H54 (cell line): Measurements from ENCODE around the gene SRC.

Source experiments
- DNase-seq: peaks from one replicate; pipeline ENCODE4 v3.0.0; 2011; ENCODE audit warnings: low spot score, mixed read lengths; ENCODE audit not compliant: insufficient read length
- FAIRE-seq: peaks from 3 replicates; lab custom pipeline; 2011; peaks lifted over from hg19 to GRCh38; lab: Jason Lieb, UNC
- POLR2A ChIP-seq: IDR thresholded peaks from 2 replicates; pipeline ENCODE4 v1.6.1; 2011; ENCODE audit warnings: low read depth, mild to moderate bottlenecking, low read length

Gene SRC

DNA sequence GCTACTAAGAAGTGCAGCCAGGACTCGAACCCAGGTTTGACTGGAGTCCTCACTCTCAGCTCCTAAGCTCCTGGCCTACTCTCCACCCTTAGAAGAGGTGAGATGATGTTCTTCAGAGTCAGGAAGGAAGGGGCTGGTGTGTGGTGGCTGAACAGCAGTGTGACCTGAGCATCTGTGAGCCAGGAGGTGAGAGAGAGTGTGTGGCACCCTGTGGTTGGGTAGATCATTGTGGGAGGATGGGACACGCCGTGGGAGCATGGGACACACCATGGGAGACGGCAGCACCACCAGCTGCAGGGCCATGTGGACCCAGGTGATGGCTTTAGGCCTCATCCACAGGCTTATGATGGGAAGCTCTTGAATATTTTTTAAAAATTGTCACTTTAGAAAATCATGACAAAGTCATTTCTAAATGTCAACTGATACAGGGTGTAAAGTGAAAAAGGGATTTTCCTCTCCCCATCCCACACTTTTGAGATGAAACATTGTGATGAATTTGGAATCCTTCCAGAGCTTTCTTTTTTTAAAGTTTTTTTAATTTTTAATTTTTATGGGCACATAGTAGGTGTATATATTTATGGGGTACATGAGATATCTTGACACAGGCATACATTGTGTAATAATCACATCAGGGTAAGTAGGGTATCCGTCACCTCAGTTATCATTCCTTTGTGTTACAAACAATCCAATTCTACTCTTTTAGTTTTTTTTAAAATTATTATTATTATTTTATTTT is 31.6 kb downstream of the SRC start:
- FAIRE-seq (no peak), DNase-seq (no peak)
- no peak for TF ChIP-seq POLR2A

DNA sequence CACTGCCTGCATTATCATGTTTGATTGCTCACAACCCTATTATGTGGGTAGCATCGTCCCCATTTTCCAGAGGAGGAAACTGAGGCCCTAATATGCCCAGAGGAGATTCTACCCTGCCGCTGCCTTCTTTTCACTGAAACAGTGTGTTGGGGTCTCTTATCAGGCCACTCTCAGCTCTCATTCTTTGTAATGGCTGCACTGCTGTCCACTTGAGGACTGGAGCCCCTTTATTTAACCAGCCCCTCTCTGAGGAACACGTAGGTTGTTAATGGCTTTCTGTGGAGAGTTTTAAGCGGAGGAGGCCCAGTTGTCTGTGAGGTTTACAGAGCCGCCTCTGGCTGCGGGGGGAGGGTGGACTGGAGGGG is 32.5 kb downstream of the SRC start:
- DNase-seq (no peak), FAIRE-seq (no peak)
- no peak for TF ChIP-seq POLR2A

GRCh38 chr20:37378785-37379598 is 33.1 kb downstream of the SRC start:
- DNase-seq, result no peak
- FAIRE-seq, result no peak
- no peak for TF ChIP-seq POLR2A

DNA sequence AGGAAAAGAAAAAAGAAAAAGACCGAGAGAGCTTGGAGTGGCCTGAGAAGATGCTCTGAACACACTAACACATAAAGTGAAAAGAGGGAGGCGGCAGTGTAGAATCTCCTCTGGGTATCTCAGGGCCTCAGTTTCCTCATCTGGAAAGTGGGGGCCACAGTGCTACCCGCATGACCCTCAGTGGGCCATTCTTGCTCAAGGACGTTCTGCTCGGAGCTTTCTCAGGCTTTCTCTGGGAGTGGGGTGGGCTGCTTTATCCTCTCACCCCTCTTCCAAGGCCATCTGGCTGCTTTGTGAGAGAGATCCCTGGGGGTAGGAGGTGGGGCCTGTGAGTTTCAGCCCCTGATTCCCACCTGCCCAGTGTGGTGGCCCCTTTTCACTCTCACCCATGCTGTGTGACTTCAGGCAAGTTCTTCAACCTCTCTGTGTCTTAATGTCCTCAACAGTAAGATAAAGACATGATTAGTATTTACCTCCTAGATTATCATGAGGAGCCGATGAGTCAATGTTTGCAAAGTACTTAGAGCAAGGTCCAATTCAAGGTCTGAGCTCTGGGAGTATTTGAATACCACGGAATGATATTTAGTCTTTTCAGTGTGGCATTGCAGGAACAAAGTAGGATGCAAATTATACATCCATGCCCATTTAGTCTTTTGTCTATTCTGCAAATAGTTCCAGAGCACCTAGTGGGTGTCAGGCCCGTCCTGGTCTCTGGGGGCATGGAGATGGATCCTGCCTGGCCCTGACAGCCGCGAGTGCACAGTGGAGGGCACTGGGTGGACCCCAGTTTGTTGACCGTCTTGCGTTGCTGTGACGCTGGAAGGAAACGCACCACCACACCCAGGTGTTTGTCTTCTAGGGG is 34.3 kb downstream of the SRC start:
- no peak for FAIRE-seq

DNA sequence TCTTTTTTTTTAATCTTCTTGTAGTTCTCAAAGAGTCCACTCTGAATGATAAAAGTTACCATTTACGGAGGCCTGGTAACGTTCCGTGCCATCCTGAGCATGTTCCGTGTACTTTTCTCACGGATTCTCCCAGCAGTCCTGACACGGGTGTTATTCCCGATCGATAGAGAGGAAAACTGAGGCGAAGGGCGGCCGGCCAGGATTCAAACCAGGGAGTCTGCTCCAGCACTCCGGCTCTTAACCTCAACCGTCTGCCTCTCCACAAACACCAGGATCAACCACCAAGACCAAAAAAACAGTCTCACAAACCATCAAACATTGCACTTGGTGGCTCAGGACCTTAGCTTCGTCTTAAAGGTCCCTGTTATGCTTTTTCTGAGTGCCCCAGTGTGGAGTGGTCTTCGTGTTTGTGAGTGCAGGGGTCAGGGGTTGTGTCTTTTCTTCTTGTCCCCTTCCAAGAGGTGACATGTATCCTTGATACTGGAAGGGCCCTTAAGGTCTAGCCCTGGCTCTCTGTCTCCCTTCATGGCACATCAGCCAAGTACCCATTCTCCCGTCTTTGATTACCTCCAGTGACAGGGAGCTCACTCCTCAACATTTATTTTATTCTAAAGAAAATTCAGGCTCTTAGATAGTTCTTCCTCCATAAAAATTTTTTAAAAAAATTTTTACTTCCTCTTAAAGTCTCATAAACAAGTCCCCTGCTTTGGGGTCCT is 35.1 kb downstream of the SRC start:
- FAIRE-seq (no peak), DNase-seq (no peak)
- TF ChIP-seq POLR2A, result no peak

More for the DNA sequence above, 34.3 kb downstream of the SRC start:
- DNase-seq, result no peak
- no peak for TF ChIP-seq POLR2A

DNA sequence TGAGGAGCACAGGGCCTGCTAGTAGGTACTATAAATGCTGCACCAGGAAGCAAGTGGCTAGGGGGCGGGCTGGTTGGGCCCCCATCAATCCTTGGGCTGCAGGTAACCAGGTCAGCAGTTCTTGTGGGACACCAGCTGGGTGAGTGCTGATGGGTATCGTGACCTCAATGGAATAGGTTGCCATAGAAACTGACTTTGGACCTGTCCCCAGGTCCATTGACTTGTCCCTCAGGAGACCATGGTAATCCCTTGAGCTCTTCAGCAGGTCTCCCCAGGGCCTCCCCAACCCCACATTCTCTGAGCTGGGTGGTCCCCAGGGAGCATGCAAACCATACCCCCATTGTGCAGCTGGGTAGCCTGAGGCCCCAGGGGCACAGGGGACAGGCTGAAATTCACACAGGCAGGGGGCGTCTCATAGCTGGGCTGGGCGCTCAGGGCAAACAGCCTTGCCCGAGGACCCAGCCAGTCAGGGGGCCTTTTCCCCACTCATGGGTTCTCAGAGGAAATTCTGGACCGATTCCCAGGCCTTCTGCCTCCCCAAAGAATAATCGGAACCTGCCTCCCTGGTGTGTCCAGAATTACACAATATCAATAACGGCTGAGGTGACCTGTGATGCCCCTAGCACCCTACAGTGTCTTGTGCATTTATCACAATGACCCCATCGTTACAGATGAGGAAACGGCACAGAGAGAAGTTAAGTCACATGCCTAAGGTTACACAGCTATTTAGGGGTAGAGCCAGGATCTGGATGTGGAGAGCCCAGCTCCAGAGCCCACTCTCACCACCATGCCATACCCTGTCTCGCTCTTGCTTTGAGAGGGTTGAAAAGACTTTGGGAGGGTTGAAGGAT is 35.9 kb downstream of the SRC start:
- FAIRE-seq, result no peak
- TF ChIP-seq POLR2A, result no peak
- no peak for DNase-seq

GRCh38 chr20:37382482-37383120 is 36.7 kb downstream of the SRC start:
- FAIRE-seq (no peak), DNase-seq (no peak)
- TF ChIP-seq POLR2A, result no peak

GRCh38 chr20:37383229-37383989 is 37.5 kb downstream of the SRC start:
- FAIRE-seq (no peak), DNase-seq (peak; percentile 56)
- no peak for TF ChIP-seq POLR2A

GRCh38 chr20:37384683-37385174 is 38.8 kb downstream of the SRC start:
- TF ChIP-seq POLR2A, result no peak
- FAIRE-seq (no peak), DNase-seq (peak; percentile 61)

GRCh38 chr20:37385176-37385575 is 39.2 kb downstream of the SRC start:
- DNase-seq (no peak), FAIRE-seq (no peak)
- no peak for TF ChIP-seq POLR2A
